GM12892 (cell line): ENCODE results near the gene CORO2B.

Source experiments
- POLR2A ChIP-seq: IDR thresholded peaks from 2 replicates; pipeline ENCODE4 v1.6.1; 2011; ENCODE audit warnings: low read depth, low read length, control low read depth
- POLR2AphosphoS5 ChIP-seq: IDR thresholded peaks from 2 replicates; pipeline ENCODE4 v1.6.1; 2011; ENCODE audit warnings: low read depth, low read length, control low read depth
- TAF1 ChIP-seq: IDR thresholded peaks from 2 replicates; pipeline ENCODE4 v1.6.1; 2011; ENCODE audit warnings: low read depth, mild to moderate bottlenecking, control low read depth, low read length, borderline replicate concordance

GRCh38 chr15:68592544-68592943 lies 13.8 kb downstream of the CORO2B start:
- TF ChIP-seq POLR2A (no peak), TAF1 (no peak), POLR2AphosphoS5 (no peak)
